HL-60 (cell line): Measurements from ENCODE around the gene TRIM23.

Source experiments
- DNase-seq, 2 experiments: peaks; one replicate each; pipeline ENCODE4 v3.0.0-alpha.2; 2010 to 2020; ENCODE audit warnings: low read depth in 1 of 2, low spot score in 1 of 2
- H3K27ac ChIP-seq: fragments of 250-450 bp; sonication (Bioruptor Pico); replicated peaks from 2 replicates; pipeline ENCODE4 v1.5.1; 2020; ENCODE audit warnings: mild to moderate bottlenecking, moderate library complexity
- H3K27me3 ChIP-seq: fragments of 250-450 bp; sonication (Bioruptor Pico); 2 replicates; pipeline ENCODE4 v1.5.1; 2021; ENCODE audit warnings: mild to moderate bottlenecking, moderate library complexity; ENCODE audit not compliant: insufficient read depth, poor library complexity, severe bottlenecking
- H3K4me3 ChIP-seq: replicated peaks from 2 replicates; pipeline ENCODE4 v1.5.1; 2011; ENCODE audit warnings: mild to moderate bottlenecking, control low read depth, low read length; ENCODE audit not compliant: insufficient read depth
- CTCF ChIP-seq: IDR thresholded peaks from one replicate; pipeline ENCODE4 v1.5.1; 2011; ENCODE audit warnings: low read length, control low read depth, inconsistent platforms; ENCODE audit not compliant: insufficient read depth
- GABPA ChIP-seq: IDR thresholded peaks from 2 replicates; pipeline ENCODE4 v1.6.1; 2012; ENCODE audit warnings: low read depth
- POLR2AphosphoS5 ChIP-seq: IDR thresholded peaks from 2 replicates; pipeline ENCODE4 v1.6.1; 2012; ENCODE audit warnings: low read depth
- REST ChIP-seq: IDR thresholded peaks from 2 replicates; pipeline ENCODE4 v1.6.1; 2012; ENCODE audit warnings: low read depth; ENCODE audit not compliant: insufficient replicate concordance
- SPI1 ChIP-seq: IDR thresholded peaks from 2 replicates; pipeline ENCODE4 v1.6.1; 2012; ENCODE audit warnings: low read depth, mild to moderate bottlenecking, borderline replicate concordance

TRIM23 gene

DNA sequence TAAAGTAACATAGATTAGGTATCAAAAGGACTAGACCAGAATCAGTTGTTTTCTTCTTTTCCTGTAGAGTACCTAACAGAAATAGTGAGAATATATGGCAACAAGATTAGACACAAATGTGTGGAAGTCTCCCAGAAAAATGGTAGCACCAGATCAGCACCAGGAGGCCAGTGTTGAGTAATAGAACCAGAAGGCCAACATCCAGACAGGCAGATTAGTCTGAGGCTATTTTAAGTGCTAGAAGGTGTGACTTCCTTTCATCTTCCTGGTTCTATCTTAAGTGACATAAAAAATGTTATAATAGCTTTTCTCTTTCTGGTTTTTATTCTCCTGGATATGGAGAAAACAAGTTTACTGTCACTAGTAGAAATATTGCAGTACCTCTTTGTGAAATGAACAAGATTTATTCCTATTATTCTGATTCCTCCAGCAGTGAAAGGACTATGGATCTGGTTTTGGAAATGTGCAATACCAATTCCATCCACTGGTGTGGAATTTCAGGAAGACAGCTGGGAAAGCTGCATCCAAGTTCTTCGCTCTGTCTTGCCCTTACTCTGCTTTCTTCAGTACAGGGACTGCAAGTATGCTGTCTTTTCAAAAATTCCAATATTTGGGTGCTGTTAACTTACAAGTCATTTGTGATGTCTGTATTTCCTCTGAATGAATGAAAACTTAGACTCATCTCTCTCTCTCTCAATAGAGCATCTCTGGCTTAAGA is 39.8 kb upstream of the TRIM23 start:
- H3K4me3 ChIP-seq, result no peak overlapping the region
- TF ChIP-seq CTCF (no peak), POLR2AphosphoS5 (no peak), GABPA (no peak), SPI1 (no peak), REST (no peak)
- H3K27ac ChIP-seq, result no peak overlapping the region
- DNase-seq, result no peak
- no peaks in the 10 kb centered on the region for H3K27me3 ChIP-seq

GRCh38 chr5:65654713-65655112 is 30.6 kb upstream of the TRIM23 start:
- no peak overlapping the region for H3K27ac ChIP-seq
- no peak for TF ChIP-seq POLR2AphosphoS5
- no peak for TF ChIP-seq GABPA
- no peak for TF ChIP-seq CTCF
- no peak for TF ChIP-seq SPI1
- no peak for TF ChIP-seq REST

DNA sequence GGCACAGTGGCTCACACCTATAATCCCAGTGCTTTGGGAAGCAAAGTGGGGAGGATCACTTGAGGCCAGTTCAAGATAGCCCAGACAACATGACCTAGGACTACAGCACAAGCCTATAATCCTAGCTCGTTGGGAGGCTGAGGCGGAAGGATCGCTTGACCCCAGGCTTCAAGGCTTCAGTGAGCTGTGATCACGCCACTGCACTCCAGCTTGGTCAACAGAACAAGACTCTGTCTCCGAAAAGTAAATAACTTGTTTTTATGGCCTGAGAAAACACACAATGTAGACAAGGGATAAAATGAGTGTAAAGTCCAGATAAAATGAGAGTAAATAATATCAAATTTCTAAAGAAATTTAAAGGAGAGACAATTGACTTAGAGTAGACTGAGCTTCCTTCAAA is 27.0 kb upstream of the TRIM23 start:
- TF ChIP-seq GABPA (no peak), CTCF (no peak), SPI1 (no peak), REST (no peak), POLR2AphosphoS5 (no peak)
- no peak overlapping the region for H3K27ac ChIP-seq

More at GRCh38 chr5:65654713-65655112, 30.6 kb upstream of the TRIM23 start:
- Histone ChIP-seq H3K4me3 (no peak overlapping the region), H3K27me3 (no peaks in the 10 kb centered on the region)
- no peak for DNase-seq

More for the DNA sequence above, 27.0 kb upstream of the TRIM23 start:
- Histone ChIP-seq H3K27me3 (no peaks in the 10 kb centered on the region), H3K4me3 (no peak overlapping the region)
- DNase-seq, result no peak
